Kidney (tissue), 14 donors: ENCODE results near the gene SHPK. TPM values are rescaled to one million over a fixed set of nuclear protein-coding genes. Genes with fewer than 3 reads are reported as not detected.
A peak's percentile ranks its signal among the peaks of the same experiment; 100 is the strongest.

Source experiments
- DNase-seq, 5 donors: peaks; one replicate each; pipeline ENCODE4 v3.0.0-alpha.2; 2013 to 2020
- FAIRE-seq: peaks from 2 replicates; lab custom pipeline; 2012; peaks lifted over from hg19 to GRCh38; lab: Jason Lieb, UNC
- H3K27ac ChIP-seq, 2 donors: one replicate each; pipeline ENCODE4 v1.7.0; 2013; ENCODE audit warnings: low read depth in 2 of 2, low read length in 2 of 2, inconsistent platforms in 1 of 2
- H3K27me3 ChIP-seq: one replicate; pipeline ENCODE4 v1.7.1; 2013; ENCODE audit warnings: low read length, inconsistent platforms; ENCODE audit not compliant: control insufficient read depth, insufficient read depth
- H3K36me3 ChIP-seq, 3 donors: one replicate each; pipeline versions ENCODE4 v1.7.0 to v1.7.1; 2013; ENCODE audit warnings: low read length in 3 of 3, control low read depth in 1 of 3, inconsistent platforms in 1 of 3; ENCODE audit not compliant: insufficient read depth in 3 of 3, control insufficient read depth in 2 of 3
- H3K4me1 ChIP-seq, 3 donors: one replicate each; pipeline versions ENCODE4 v1.7.0 to v1.7.1; 2013; ENCODE audit warnings: low read length in 3 of 3, inconsistent platforms in 1 of 3, low read depth in 1 of 3; ENCODE audit not compliant: control insufficient read depth in 2 of 3, insufficient read depth in 2 of 3
- H3K4me3 ChIP-seq, 3 donors: one replicate each; pipeline versions ENCODE4 v1.7.0 to v1.8.1; 2013; ENCODE audit warnings: low read length in 3 of 3, control low read depth in 1 of 3, inconsistent platforms in 1 of 3
- H3K9ac ChIP-seq, 3 donors: one replicate each; pipeline versions ENCODE4 v1.7.0 to v1.7.1; 2013; ENCODE audit warnings: low read length in 3 of 3, control low read depth in 1 of 3, inconsistent platforms in 1 of 3
- H3K9me3 ChIP-seq, 3 donors: one replicate each; pipeline versions ENCODE4 v1.7.0 to v1.7.1; 2013; ENCODE audit warnings: low read length in 3 of 3, control low read depth in 1 of 3, inconsistent platforms in 1 of 3; ENCODE audit not compliant: control insufficient read depth in 2 of 3, insufficient read depth in 1 of 3
- CTCF ChIP-seq: IDR thresholded peaks from 3 replicates; pipeline ENCODE4 v1.5.1; 2012; ENCODE audit warnings: mild to moderate bottlenecking, moderate library complexity, borderline replicate concordance; ENCODE audit not compliant: insufficient read depth; ENCODE audit errors: extremely low read depth
- intact Hi-C: fragments of 100-400 bp; cut with DNase I; formaldehyde crosslinking; loops from one replicate; pipeline ENCODE4 v1.11.1; 2022
- polyA plus RNA-seq: library from polyadenylated mRNA; stranded (reverse); fragments of 350-450 nt; fragmentation: Illumina TruSeq; extraction: RNeasy Lipid Tissue Mini Kit (QIAGEN cat#74804); gene quantifications from one replicate; pipeline ENCODE4 v1.2.3, GENCODE V29; 2014; ENCODE audit warnings: low read depth, low replicate concordance; ENCODE audit not compliant: insufficient read depth
- total RNA-seq: library from RNA; stranded (reverse); fragmentation: NEBNext Ultra II Directional; extraction: Animal tissue kit (Norgen Biotek cat#: 25700); gene quantifications from one replicate; pipeline ENCODE4 v1.2.1, GENCODE V29; 2021
- donor health status: control.
- donor health status: control.
- donor health status: control.
- donor health status: control.
- donor health status: control.
- donor health status: DM: yes; HTN: yes; CAD: no.
- donor health status: Normal renal cell carcinoma (clear cell type).

The SHPK gene
- total and polyA plus RNA-seq, 2 donors from 2014 or later = 9.2 to 17.5 TPM

GRCh38 chr17:3572231-3572630 lies 63.8 kb downstream of the SHPK start:
- no peak overlapping the region for H3K9ac ChIP-seq
- H3K4me1 ChIP-seq = no peaks in the 10 kb centered on the region
- peaks cover 0 to 14% (median 5%) of the 10 kb centered on the region in 3 donors for H3K36me3 ChIP-seq
- H3K4me3 ChIP-seq = no peak overlapping the region
- H3K9me3 ChIP-seq = no peaks in the 10 kb centered on the region
- no peak overlapping the region for H3K27ac ChIP-seq
- TF ChIP-seq CTCF = no peak
- FAIRE-seq (no peak), DNase-seq (no peak)
- intact Hi-C loops = no loop called here
- no peaks in the 10 kb centered on the region for H3K27me3 ChIP-seq

DNA sequence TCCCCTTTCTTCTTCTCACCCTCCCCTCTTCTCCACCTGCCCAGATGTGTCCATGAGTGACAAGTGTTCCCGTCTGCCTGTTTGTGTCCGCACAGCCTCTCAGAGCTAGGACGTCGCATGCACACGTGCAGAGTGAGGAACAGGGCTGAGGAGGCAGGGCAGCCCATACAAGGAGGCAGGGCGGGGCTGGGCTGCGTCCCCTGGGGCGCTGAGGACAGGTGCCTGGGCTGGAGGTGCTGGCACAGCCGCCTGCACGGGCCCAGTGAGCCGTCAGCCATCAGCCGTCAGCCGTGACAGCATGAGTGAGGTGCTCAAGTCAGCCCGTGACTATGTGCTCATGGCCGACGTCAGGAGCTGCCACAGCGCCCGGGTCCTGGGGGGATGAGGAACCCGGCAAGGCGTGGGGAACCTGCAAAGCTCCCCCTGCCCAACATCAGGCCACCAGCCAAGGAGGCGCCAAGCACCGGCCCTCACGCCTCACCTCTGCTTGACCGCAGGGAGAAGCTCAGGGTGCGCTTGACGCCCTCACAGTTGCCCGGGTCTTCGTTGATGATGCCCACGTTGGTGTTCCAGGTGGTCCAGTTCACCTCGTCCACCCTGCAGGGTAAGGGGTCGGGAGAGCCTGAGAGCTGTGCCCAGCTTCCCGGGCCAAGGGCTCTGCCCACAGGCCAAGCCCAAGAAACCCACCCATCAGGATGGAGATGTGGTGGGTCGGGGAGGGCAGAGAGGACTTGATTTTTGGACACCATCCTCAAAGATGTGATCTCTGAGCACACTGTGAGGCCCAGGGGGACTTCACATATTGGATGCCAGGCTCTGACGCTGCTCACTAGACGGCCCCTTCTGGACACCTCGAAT lies 64.8 kb downstream of the SHPK start:
- Histone ChIP-seq H3K4me3 (no peak overlapping the region), H3K9ac (no peak overlapping the region), H3K27me3 (no peaks in the 10 kb centered on the region), H3K9me3 (no peaks in the 10 kb centered on the region), H3K4me1 (no peaks in the 10 kb centered on the region), H3K36me3 (peaks cover 0 to 19% (median 7%) of the 10 kb centered on the region in 3 donors), H3K27ac (no peak overlapping the region)
- DNase-seq = no peak
- intact Hi-C loops = no loop called here
- no peak for FAIRE-seq
- TF ChIP-seq CTCF = no peak

DNA sequence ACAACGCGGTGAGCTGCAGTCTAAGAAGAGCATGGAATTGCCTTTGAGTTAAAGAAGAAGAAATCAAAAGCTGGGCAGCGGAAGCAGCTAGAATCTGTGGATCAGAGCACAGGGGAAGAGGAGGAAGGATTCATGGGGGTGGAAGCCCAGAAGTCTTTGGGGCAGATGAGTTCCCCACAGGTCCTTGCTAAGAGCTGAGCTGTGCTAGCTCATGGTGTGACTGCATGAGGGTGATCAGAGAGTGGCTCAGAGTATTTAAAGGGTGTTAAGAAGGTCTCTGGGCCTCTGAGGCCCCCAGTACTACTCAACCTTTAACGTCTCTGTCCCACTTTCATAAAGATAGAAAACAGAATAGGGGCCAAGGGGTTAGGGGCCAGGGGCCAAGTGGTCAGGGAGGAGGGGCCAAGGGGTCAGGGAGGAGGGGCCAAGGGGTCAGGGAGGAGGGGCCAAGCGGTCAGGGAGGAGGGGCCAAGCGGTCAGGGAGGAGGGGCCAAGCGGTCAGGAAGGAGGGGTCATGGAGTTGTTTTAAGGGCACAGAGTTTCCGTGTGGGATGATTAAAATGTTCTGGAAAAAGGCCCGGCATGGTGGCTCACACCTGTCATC lies 66.4 kb downstream of the SHPK start:
- FAIRE-seq (no peak), DNase-seq (peak in 1 of 5 donors; percentile 15)
- Histone ChIP-seq H3K4me1 (no peaks in the 10 kb centered on the region), H3K4me3 (no peak overlapping the region), H3K36me3 (peaks cover 5 to 25% (median 12%) of the 10 kb centered on the region in 3 donors), H3K9me3 (no peaks in the 10 kb centered on the region), H3K27ac (no peak overlapping the region), H3K27me3 (no peaks in the 10 kb centered on the region), H3K9ac (no peak overlapping the region)
- intact Hi-C loops = no loop called here
- TF ChIP-seq CTCF = no peak
